ENCODE data around the gene IQGAP3. TPM values are rescaled to one million over a fixed set of nuclear protein-coding genes. Genes with fewer than 3 reads are reported as not detected.

Gene IQGAP3
- total RNA-seq, 1 experiment from 2014 or later, result 25.6 TPM

DNA sequence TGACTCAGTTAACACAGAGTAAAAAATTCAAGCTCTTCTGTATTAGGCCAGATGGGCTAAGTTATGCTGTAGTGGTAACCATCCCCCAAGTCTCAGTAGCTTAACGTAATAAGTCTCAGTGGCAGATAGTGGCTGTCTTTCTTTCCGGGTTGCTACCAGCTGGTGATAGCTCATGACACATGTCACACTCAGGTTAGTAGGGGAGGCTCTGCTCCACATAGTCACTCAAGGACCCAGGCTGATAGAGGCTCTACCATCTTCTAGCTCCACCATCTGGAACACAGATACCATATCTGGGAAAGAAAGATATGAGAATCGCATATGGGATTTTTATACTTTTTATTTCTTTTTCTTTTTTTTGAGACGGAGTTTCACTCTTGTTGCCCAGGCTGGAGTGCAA, 55.5 kb downstream of the IQGAP3 start:
- ChIA-PET POLR2A (interaction anchor here (0.7 kb wide), 1 partner anchor 49 kb away, joined by 3 read pairs; no protein-coding TSS in a partner anchor), CTCF (interaction anchor here (1.0 kb wide), 1 partner anchor 60 kb away, joined by 6 read pairs; no protein-coding TSS in a partner anchor)

DNA sequence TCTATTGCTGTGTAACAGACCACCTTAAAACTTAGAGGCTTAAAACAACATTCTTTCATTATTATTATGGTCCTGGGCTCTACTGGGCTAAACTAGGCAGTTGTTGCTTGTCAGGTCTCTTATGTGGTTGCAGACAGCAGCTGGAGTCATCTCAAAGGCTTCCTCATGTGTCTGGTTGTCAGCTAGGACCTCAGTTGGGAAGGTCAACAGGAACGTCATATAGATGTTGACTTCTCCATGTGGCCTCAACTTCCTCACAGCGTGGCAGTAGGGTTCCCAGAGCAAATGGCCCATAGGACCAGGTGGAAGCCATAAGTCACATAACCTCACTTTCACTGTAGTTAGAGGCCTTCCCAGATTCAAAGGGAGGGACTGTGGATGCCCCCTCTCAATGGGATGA, 56.4 kb downstream of the IQGAP3 start:
- POLR2A ChIA-PET, result no interaction called here
- DNase-seq (ENCODE audit: low read depth, low spot score) (no peak), ATAC-seq (no peak)
- TF ChIP-seq, protein P1, sequence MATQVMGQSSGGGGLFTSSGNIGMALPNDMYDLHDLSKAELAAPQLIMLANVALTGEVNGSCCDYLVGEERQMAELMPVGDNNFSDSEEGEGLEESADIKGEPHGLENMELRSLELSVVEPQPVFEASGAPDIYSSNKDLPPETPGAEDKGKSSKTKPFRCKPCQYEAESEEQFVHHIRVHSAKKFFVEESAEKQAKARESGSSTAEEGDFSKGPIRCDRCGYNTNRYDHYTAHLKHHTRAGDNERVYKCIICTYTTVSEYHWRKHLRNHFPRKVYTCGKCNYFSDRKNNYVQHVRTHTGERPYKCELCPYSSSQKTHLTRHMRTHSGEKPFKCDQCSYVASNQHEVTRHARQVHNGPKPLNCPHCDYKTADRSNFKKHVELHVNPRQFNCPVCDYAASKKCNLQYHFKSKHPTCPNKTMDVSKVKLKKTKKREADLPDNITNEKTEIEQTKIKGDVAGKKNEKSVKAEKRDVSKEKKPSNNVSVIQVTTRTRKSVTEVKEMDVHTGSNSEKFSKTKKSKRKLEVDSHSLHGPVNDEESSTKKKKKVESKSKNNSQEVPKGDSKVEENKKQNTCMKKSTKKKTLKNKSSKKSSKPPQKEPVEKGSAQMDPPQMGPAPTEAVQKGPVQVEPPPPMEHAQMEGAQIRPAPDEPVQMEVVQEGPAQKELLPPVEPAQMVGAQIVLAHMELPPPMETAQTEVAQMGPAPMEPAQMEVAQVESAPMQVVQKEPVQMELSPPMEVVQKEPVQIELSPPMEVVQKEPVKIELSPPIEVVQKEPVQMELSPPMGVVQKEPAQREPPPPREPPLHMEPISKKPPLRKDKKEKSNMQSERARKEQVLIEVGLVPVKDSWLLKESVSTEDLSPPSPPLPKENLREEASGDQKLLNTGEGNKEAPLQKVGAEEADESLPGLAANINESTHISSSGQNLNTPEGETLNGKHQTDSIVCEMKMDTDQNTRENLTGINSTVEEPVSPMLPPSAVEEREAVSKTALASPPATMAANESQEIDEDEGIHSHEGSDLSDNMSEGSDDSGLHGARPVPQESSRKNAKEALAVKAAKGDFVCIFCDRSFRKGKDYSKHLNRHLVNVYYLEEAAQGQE (IDR thresholded peaks at IDR 0.05; ENCODE audit: insufficient read depth in 1 of 2, low read depth in 2 of 2, low read length in 1 of 2), result no peak
- TF ChIP-seq SIN3A (IDR thresholded peaks at IDR 0.05; ENCODE audit: borderline replicate concordance, insufficient read depth, low read depth, low read length) (no peak), TCF7L2 (IDR thresholded peaks at IDR 0.05; ENCODE audit: low read depth, low read length) (no peak), POLR2AphosphoS5 (IDR thresholded peaks at IDR 0.05; ENCODE audit: low read depth, low read length) (no peak)
- TF ChIP-seq, protein P2, sequence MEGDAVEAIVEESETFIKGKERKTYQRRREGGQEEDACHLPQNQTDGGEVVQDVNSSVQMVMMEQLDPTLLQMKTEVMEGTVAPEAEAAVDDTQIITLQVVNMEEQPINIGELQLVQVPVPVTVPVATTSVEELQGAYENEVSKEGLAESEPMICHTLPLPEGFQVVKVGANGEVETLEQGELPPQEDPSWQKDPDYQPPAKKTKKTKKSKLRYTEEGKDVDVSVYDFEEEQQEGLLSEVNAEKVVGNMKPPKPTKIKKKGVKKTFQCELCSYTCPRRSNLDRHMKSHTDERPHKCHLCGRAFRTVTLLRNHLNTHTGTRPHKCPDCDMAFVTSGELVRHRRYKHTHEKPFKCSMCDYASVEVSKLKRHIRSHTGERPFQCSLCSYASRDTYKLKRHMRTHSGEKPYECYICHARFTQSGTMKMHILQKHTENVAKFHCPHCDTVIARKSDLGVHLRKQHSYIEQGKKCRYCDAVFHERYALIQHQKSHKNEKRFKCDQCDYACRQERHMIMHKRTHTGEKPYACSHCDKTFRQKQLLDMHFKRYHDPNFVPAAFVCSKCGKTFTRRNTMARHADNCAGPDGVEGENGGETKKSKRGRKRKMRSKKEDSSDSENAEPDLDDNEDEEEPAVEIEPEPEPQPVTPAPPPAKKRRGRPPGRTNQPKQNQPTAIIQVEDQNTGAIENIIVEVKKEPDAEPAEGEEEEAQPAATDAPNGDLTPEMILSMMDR (IDR thresholded peaks at IDR 0.05), result no peak
- no peaks in the 10 kb centered on the region for H3K36me3 ChIP-seq (ENCODE audit: control insufficient read depth, insufficient read depth, low read length)
- in situ Hi-C loops (cut with HindIII; ENCODE audit: low pct_unique_long_range_greater_than_20kb, low sequenced_read_pairs) (no loop called here), intact Hi-C loops (cut with micrococcal nuclease; ENCODE audit: unreplicated experiment) (no loop called here)
- H3K27ac ChIP-seq (ENCODE audit: low read length), result no peak overlapping the region
- H3K9me3 ChIP-seq (ENCODE audit: control insufficient read depth, insufficient read depth, low read depth, low read length), result no peaks in the 10 kb centered on the region
- H3K27me3 ChIP-seq (ENCODE audit: control insufficient read depth, insufficient read depth, low read length), result no peaks in the 10 kb centered on the region
- no peaks in the 10 kb centered on the region for H3K4me1 ChIP-seq (ENCODE audit: control insufficient read depth, insufficient read depth, low read length)
- BruUV-seq (replicated peaks), result no TSS peak
- no peak overlapping the region for H3K4me3 ChIP-seq (ENCODE audit: low read depth in 2 of 2, low read length in 2 of 2)
- CTCF ChIA-PET, result interaction anchor here (1.0 kb wide), 1 partner anchor 59 kb away, joined by 6 read pairs; no protein-coding TSS in a partner anchor

More for the DNA sequence above, 55.5 kb downstream of the IQGAP3 start:
- no peak for TF ChIP-seq TCF7L2 (IDR thresholded peaks at IDR 0.05; ENCODE audit: low read depth, low read length)
- no peak for TF ChIP-seq SIN3A (IDR thresholded peaks at IDR 0.05; ENCODE audit: borderline replicate concordance, insufficient read depth, low read depth, low read length)
- TF ChIP-seq, protein P1 (IDR thresholded peaks at IDR 0.05; ENCODE audit: insufficient read depth in 1 of 2, low read depth in 2 of 2, low read length in 1 of 2), result no peak
- TF ChIP-seq POLR2AphosphoS5 (IDR thresholded peaks at IDR 0.05; ENCODE audit: low read depth, low read length), result no peak
- TF ChIP-seq, protein P2 (IDR thresholded peaks at IDR 0.05), result no peak
- Histone ChIP-seq H3K9me3 (ENCODE audit: control insufficient read depth, insufficient read depth, low read depth, low read length) (no peaks in the 10 kb centered on the region), H3K4me3 (ENCODE audit: low read depth in 2 of 2, low read length in 2 of 2) (no peak overlapping the region), H3K27me3 (ENCODE audit: control insufficient read depth, insufficient read depth, low read length) (no peaks in the 10 kb centered on the region), H3K27ac (ENCODE audit: low read length) (no peak overlapping the region), H3K4me1 (ENCODE audit: control insufficient read depth, insufficient read depth, low read length) (no peaks in the 10 kb centered on the region), H3K36me3 (ENCODE audit: control insufficient read depth, insufficient read depth, low read length) (no peaks in the 10 kb centered on the region)
- intact Hi-C loops (cut with micrococcal nuclease; ENCODE audit: unreplicated experiment) (no loop called here), in situ Hi-C loops (cut with HindIII; ENCODE audit: low pct_unique_long_range_greater_than_20kb, low sequenced_read_pairs) (no loop called here)
- DNase-seq (ENCODE audit: low read depth, low spot score) (no peak), ATAC-seq (no peak)
- BruUV-seq (replicated peaks), result no TSS peak
